GM18526 (cell line): Measurements from ENCODE around the gene OR8H2.

Experiments used
- POLR2A ChIP-seq: IDR thresholded peaks from 3 replicates; pipeline ENCODE4 v1.6.1; 2011; ENCODE audit not compliant: insufficient read length; ENCODE audit errors: extremely low read depth

Gene OR8H2

GRCh38 chr11:56103210-56103737 is at the start of gene OR8H2:
TSS of gene OR8H2 (plus strand) at chr11:56103687. CDS start at chr11:56105043, 1,356 bp downstream.
- TF ChIP-seq POLR2A: no peak

- no peak for TF ChIP-seq POLR2A
Measured at GRCh38 chr11:56066980-56067379, 36.5 kb upstream of the OR8H2 start.

- TF ChIP-seq POLR2A: no peak
Measured at GRCh38 chr11:56089697-56090096, 13.8 kb upstream of the OR8H2 start.

GRCh38 chr11:56093008-56093407 is 10.5 kb upstream of the OR8H2 start, which contains the start of gene OR8I2:
TSS of gene OR8I2 (plus strand) at chr11:56093308. CDS start at chr11:56093308, 0 bp downstream.
- no peak for TF ChIP-seq POLR2A

GRCh38 chr11:56122073-56122472 is 18.6 kb downstream of the OR8H2 start, which contains the start of gene OR8H3:
TSS of gene OR8H3 (plus strand) at chr11:56122373. CDS start at chr11:56122373, 0 bp downstream.
- no peak for TF ChIP-seq POLR2A

- no peak for TF ChIP-seq POLR2A
Measured at GRCh38 chr11:56140151-56140661, 36.7 kb downstream of the OR8H2 start, which contains the start of gene OR8J3. TSS of gene OR8J3 (minus strand) at chr11:56140201. CDS start at chr11:56137718, 2,483 bp downstream.

GRCh38 chr11:56151376-56151775 is 47.9 kb downstream of the OR8H2 start:
- no peak for TF ChIP-seq POLR2A

- no peak for TF ChIP-seq POLR2A
Measured at GRCh38 chr11:56152333-56152732, 48.8 kb downstream of the OR8H2 start.
